Measurements from ENCODE around the gene SLC37A3. TPM values are rescaled to one million over a fixed set of nuclear protein-coding genes. Genes with fewer than 3 reads are reported as not detected.
A peak's percentile ranks its signal among the peaks of the same experiment; 100 is the strongest.

Gene SLC37A3
- total RNA-seq, 1 experiment from 2014 or later: 52.7 TPM

DNA sequence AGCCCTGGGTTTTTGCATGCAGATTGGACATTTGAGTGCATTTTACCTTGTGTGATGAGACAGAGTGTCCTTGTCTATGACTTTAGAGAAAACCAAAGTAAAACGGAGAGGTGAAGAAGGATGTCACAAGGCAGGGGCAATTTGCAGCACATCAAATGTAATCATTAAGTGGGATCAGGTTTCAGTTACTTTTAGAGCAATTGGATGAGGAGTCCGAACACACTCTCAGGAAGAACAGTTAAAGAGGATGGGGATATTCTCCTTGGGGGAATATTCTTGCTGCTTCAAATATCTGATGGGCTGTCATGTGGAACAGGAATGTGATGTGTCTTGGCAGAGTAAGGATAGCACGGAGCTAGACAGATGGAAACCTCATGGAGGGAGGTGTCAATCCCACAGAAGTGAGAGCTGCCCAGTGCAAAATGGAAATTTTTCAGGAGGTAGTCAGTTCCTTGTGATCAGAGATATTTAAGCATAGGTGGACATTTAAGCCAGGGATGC lies 6.3 kb upstream of the SLC37A3 start:
- H3K23me2 ChIP-seq (ENCODE audit: insufficient read length, low read depth, low read length, poor library complexity, severe bottlenecking): peaks cover 3% of the 10 kb centered on the region
- H2AFZ ChIP-seq (ENCODE audit: low read length): no peak overlapping the region
- H4K20me1 ChIP-seq (ENCODE audit: control insufficient read depth, insufficient read depth, insufficient read length): no peaks in the 10 kb centered on the region
- H4K91ac ChIP-seq (ENCODE audit: insufficient read length, low read depth, low read length): no peak overlapping the region
- H2BK20ac ChIP-seq (ENCODE audit: low read depth, low read length, poor library complexity, severe bottlenecking): no peak overlapping the region
- no peak overlapping the region for H3K56ac ChIP-seq (ENCODE audit: insufficient read length, low read depth, low read length)
- H3K14ac ChIP-seq (ENCODE audit: insufficient read depth, low read length): no peak overlapping the region
- no peak overlapping the region for H2AK5ac ChIP-seq (ENCODE audit: insufficient read length, low read length)
- H3K4me1 ChIP-seq (ENCODE audit: insufficient read depth, low read length): peaks cover 5% of the 10 kb centered on the region; the same call in 1 of the 2 replicates
- H4K5ac ChIP-seq (ENCODE audit: insufficient read length, low read depth, low read length): no peak overlapping the region
- Mint-ChIP-seq H3K27ac (peak overlapping the region in 2 of 3 experiments; percentile 73 to 89; a peak in 1 of 7 replicates), H3K4me1 (peaks cover 17 to 23% of the 10 kb centered on the region in 2 experiments), H3K27me3 (ENCODE audit: low read depth) (no peaks in the 10 kb centered on the region), H3K4me3 (peak overlapping the region; percentile 74 to 83), H3K36me3 (ENCODE audit: insufficient read depth in 1 of 3, low read depth in 3 of 3) (peaks cover 4 to 18% (median 15%) of the 10 kb centered on the region in 3 experiments; a peak in 6 of 7 replicates), H3K9me3 (no peaks in the 10 kb centered on the region; a peak in 1 of 5 replicates)
- no peak overlapping the region for H3K27ac ChIP-seq (ENCODE audit: insufficient read length, low read depth, low read length)
- H3K23ac ChIP-seq (ENCODE audit: insufficient read length, low read depth, low read length): no peak overlapping the region
- H4K8ac ChIP-seq (replicated peaks; ENCODE audit: insufficient read length, low read depth, low read length): no peak overlapping the region
- DNase-seq: no peak
- no peak overlapping the region for H2BK5ac ChIP-seq (ENCODE audit: insufficient read length, low read length)
- no CpG with 5 or more reads among the region's 3 CpGs for WGBS (ENCODE audit: extremely low coverage, insufficient read length, low lambda C conversion rate)
- H3K9ac ChIP-seq (ENCODE audit: extremely low read depth, insufficient read length, low read length): no peak overlapping the region
- H3K9me3 ChIP-seq (ENCODE audit: control insufficient read depth, low read depth, low read length): no peaks in the 10 kb centered on the region
- no peak overlapping the region for H3T11ph ChIP-seq (ENCODE audit: low read length)
- no peaks in the 10 kb centered on the region for H3K27me3 ChIP-seq (ENCODE audit: insufficient read depth, low read length)
- no peak overlapping the region for H2BK12ac ChIP-seq (ENCODE audit: insufficient read length, low read depth, low read length)
- peak overlapping the region; percentile 54 for H3K4me2 ChIP-seq (ENCODE audit: insufficient read depth, insufficient read length, low read length)
- no peak overlapping the region for H3K4ac ChIP-seq (ENCODE audit: low read depth, low read length)
- no peak overlapping the region for H2BK120ac ChIP-seq (ENCODE audit: low read depth, low read length, poor library complexity, severe bottlenecking)
- H2BK15ac ChIP-seq (ENCODE audit: low read depth, low read length): no peak overlapping the region
- no peak overlapping the region for H3K18ac ChIP-seq (ENCODE audit: insufficient read length, low read depth, low read length)
- no peaks in the 10 kb centered on the region for H3K79me2 ChIP-seq (ENCODE audit: insufficient read depth, low read length)
- H3K79me1 ChIP-seq (ENCODE audit: insufficient read depth, low read depth, low read length, poor library complexity, severe bottlenecking): no peaks in the 10 kb centered on the region
- TF ChIP-seq, protein P1, sequence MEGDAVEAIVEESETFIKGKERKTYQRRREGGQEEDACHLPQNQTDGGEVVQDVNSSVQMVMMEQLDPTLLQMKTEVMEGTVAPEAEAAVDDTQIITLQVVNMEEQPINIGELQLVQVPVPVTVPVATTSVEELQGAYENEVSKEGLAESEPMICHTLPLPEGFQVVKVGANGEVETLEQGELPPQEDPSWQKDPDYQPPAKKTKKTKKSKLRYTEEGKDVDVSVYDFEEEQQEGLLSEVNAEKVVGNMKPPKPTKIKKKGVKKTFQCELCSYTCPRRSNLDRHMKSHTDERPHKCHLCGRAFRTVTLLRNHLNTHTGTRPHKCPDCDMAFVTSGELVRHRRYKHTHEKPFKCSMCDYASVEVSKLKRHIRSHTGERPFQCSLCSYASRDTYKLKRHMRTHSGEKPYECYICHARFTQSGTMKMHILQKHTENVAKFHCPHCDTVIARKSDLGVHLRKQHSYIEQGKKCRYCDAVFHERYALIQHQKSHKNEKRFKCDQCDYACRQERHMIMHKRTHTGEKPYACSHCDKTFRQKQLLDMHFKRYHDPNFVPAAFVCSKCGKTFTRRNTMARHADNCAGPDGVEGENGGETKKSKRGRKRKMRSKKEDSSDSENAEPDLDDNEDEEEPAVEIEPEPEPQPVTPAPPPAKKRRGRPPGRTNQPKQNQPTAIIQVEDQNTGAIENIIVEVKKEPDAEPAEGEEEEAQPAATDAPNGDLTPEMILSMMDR (conservative IDR thresholded peaks at IDR 0.05): no peak

Data from H9 (cell line).